HCT116 (cell line): ENCODE measurements around the gene DNAH7. TPM values are rescaled to one million over a fixed set of nuclear protein-coding genes. Genes with fewer than 3 reads are reported as not detected.

Experiments used
- ATAC-seq: fragments of 200-7000 bp; cut with Tn5 transposase; 2 replicates; pipeline ENCODE4 v1.9.1; 2020; ENCODE audit warnings: mild to moderate bottlenecking, moderate library complexity
- BruUV-seq: library from RNA; stranded (reverse); fragments of 400-500 nt; replicated peaks from 2 replicates; lab custom pipeline; 2021; lab: Mats Ljungman, UMichigan
- CTCF ChIA-PET: fragments of 300-600 bp; sonication (Branson Sonifier 250); formaldehyde crosslinking; loops from one replicate; lab custom pipeline; 2021; ENCODE audit warnings: antibody characterized with exemption; lab: Charles Lee
- POLR2A ChIA-PET: fragments of 300-600, 350-600 bp; sonication (Branson Sonifier 250); formaldehyde crosslinking; loops from one replicate; lab custom pipeline; 2021; ENCODE audit warnings: antibody characterized with exemption; lab: Charles Lee
- RAD21 ChIA-PET, 2 experiments: fragments of 300-600 bp; sonication (Branson Sonifier 250); formaldehyde crosslinking; loops; one replicate each; lab custom pipeline; 2023; ENCODE audit warnings: low total read pairs in 2 of 2; ENCODE audit not compliant: uncharacterized antibody in 2 of 2, unreplicated experiment in 2 of 2, low non-redundant PET in 1 of 2; lab: Charles Lee
- DNase-seq: peaks from one replicate; pipeline ENCODE4 v3.0.0-alpha.2; 2010; ENCODE audit warnings: low read depth, low spot score
- H2AFZ ChIP-seq: fragments of 200-600 bp; shearing (Covaris generic), sonication (generic); 2 replicates; pipeline ENCODE4 v1.6.1; 2017; ENCODE audit warnings: low read depth, mixed run types, mixed read lengths, antibody characterized with exemption, low read length; ENCODE audit not compliant: poor library complexity, severe bottlenecking
- H3K27ac ChIP-seq: 2 replicates; pipeline ENCODE4 v1.5.1; 2012; ENCODE audit warnings: low read depth, low read length
- H3K27me3 ChIP-seq: fragments of 200-600 bp; sonication (generic); 2 replicates; pipeline ENCODE4 v1.6.1; 2016; ENCODE audit warnings: mixed run types, low read length, mixed read lengths; ENCODE audit not compliant: insufficient read depth
- H3K36me3 ChIP-seq, 2 experiments: fragments of 200-500 bp in 1 of 2; fragments of 200-600 bp in 1 of 2; sonication (Bioruptor generic) in 1 of 2; sonication (generic) in 1 of 2; 2 replicates each; pipeline versions ENCODE4 v1.5.1 to v1.6.1; 2014 to 2016; ENCODE audit warnings: low read length in 2 of 2, inconsistent platforms in 1 of 2, mixed read lengths in 1 of 2, mixed run types in 1 of 2; ENCODE audit not compliant: insufficient read depth in 2 of 2, control insufficient read depth in 1 of 2
- H3K4me1 ChIP-seq, 2 experiments: fragments of 200-600 bp in 1 of 2; sonication (generic) in 1 of 2; 2 replicates each; pipeline versions ENCODE4 v1.5.1 to v1.6.1; 2012 to 2017; ENCODE audit warnings: low read length in 2 of 2, inconsistent platforms in 1 of 2, mild to moderate bottlenecking in 1 of 2, mixed read lengths in 1 of 2, mixed run types in 1 of 2, moderate library complexity in 1 of 2; ENCODE audit not compliant: insufficient read depth in 2 of 2, control insufficient read depth in 1 of 2
- H3K4me2 ChIP-seq: fragments of 200-600 bp; sonication (generic); 2 replicates; pipeline ENCODE4 v1.6.1; 2017; ENCODE audit warnings: mixed run types, low read length, mixed read lengths
- H3K4me3 ChIP-seq, 2 experiments: fragments of 200-600 bp in 1 of 2; sonication (generic) in 1 of 2; replicated peaks in 1 of 2; 2 replicates each; pipeline ENCODE4 v1.5.1; 2011 to 2016; ENCODE audit warnings: low read length in 2 of 2, control low read depth in 1 of 2, low read depth in 1 of 2, mild to moderate bottlenecking in 1 of 2, mixed read lengths in 1 of 2, mixed run types in 1 of 2
- H3K79me2 ChIP-seq: fragments of 200-600 bp; sonication (generic); 2 replicates; pipeline ENCODE4 v1.6.1; 2017; ENCODE audit warnings: mild to moderate bottlenecking, mixed run types, low read length, moderate library complexity, mixed read lengths; ENCODE audit not compliant: insufficient read depth
- H3K9ac ChIP-seq: fragments of 200-600 bp; sonication (generic); 2 replicates; pipeline ENCODE4 v1.6.1; 2016; ENCODE audit warnings: low read length, mixed read lengths
- H3K9me2 ChIP-seq: fragments of 200-600 bp; sonication (generic), shearing (Covaris generic); 2 replicates; pipeline ENCODE4 v1.6.1; 2017; ENCODE audit warnings: mixed run types, mild to moderate bottlenecking, moderate library complexity; ENCODE audit not compliant: insufficient read depth
- H3K9me3 ChIP-seq, 2 experiments: fragments of 200-500 bp in 1 of 2; fragments of 200-600 bp in 1 of 2; sonication (Bioruptor generic) in 1 of 2; sonication (generic) in 1 of 2; 2 replicates each; pipeline ENCODE4 v1.6.1; 2014 to 2017; ENCODE audit warnings: low read length in 2 of 2, mixed read lengths in 2 of 2, inconsistent platforms in 1 of 2, low read depth in 1 of 2, mild to moderate bottlenecking in 1 of 2, mixed run types in 1 of 2, moderate library complexity in 1 of 2; ENCODE audit not compliant: control insufficient read depth in 1 of 2, insufficient read depth in 1 of 2
- H4K20me1 ChIP-seq: fragments of 200-600 bp; sonication (generic), shearing (Covaris generic); 2 replicates; pipeline ENCODE4 v1.6.1; 2017; ENCODE audit warnings: mixed run types, mild to moderate bottlenecking, moderate library complexity; ENCODE audit not compliant: insufficient read depth
- CBX3 ChIP-seq: IDR thresholded peaks from 2 replicates; pipeline ENCODE4 v1.6.1; 2012; ENCODE audit warnings: low read depth
- CTCF ChIP-seq, 3 experiments: fragments of 200-600 bp in 1 of 3; sonication (generic) in 1 of 3; IDR thresholded peaks in 2 of 3; conservative IDR thresholded peaks in 1 of 3; 2 replicates each; pipeline ENCODE4 v1.5.1; 2012 to 2017; ENCODE audit warnings: low read depth in 2 of 3, low read length in 2 of 3, antibody characterized with exemption in 1 of 3, borderline replicate concordance in 1 of 3, control low read depth in 1 of 3, mild to moderate bottlenecking in 1 of 3, mixed read lengths in 1 of 3, mixed run types in 1 of 3, moderate library complexity in 1 of 3; ENCODE audit not compliant: insufficient read depth in 1 of 3
- EZH2phosphoT487 ChIP-seq: fragments of 200-600 bp; IDR thresholded peaks from 2 replicates; pipeline ENCODE4 v1.6.1; 2018; ENCODE audit warnings: antibody characterized with exemption, borderline replicate concordance
- FOSL1 ChIP-seq: IDR thresholded peaks from 2 replicates; pipeline ENCODE4 v1.6.1; 2012; ENCODE audit warnings: low read depth
- POLR2AphosphoS5 ChIP-seq: IDR thresholded peaks from 2 replicates; pipeline ENCODE4 v1.6.1; 2011; ENCODE audit warnings: mild to moderate bottlenecking, low read depth, low read length, moderate library complexity
- SIN3A ChIP-seq: IDR thresholded peaks from 2 replicates; pipeline ENCODE4 v1.6.1; 2012; ENCODE audit warnings: low read depth
- YY1 ChIP-seq: IDR thresholded peaks from 2 replicates; pipeline ENCODE4 v1.6.1; 2011; ENCODE audit warnings: low read length, low read depth, moderate library complexity, mild to moderate bottlenecking; ENCODE audit not compliant: insufficient replicate concordance; ENCODE audit errors: extremely low read depth
- ZNF274 ChIP-seq: fragments of 200-500 bp; sonication (Bioruptor generic); IDR thresholded peaks from 2 replicates; pipeline ENCODE4 v1.6.1; 2014; ENCODE audit warnings: mild to moderate bottlenecking, low read depth, low read length, inconsistent platforms
- intact Hi-C: fragments of 100-400 bp; cut with micrococcal nuclease; formaldehyde crosslinking; loops from 2 replicates; pipeline ENCODE4 v1.10.0; 2022
- total RNA-seq: library from RNA; stranded (reverse); gene quantifications from one replicate; pipeline ENCODE4 v1.2.1, GENCODE V29; 2021; ENCODE audit not compliant: unreplicated experiment

The DNAH7 gene
- total RNA-seq, 1 experiment from 2014 or later, result not detected

GRCh38 chr2:195821566-195821932 lies 247.1 kb downstream of the DNAH7 start:
- DNase-seq, result no peak
- H3K9me2 ChIP-seq, result no peaks in the 10 kb centered on the region
- H3K27me3 ChIP-seq, result no peaks in the 10 kb centered on the region
- BruUV-seq, result no TSS peak
- H3K4me2 ChIP-seq, result no peak overlapping the region
- no peaks in the 10 kb centered on the region for H4K20me1 ChIP-seq
- TF ChIP-seq FOSL1 (no peak), CTCF (IDR thresholded peaks at IDR 0.05 in 2 of 3, conservative IDR thresholded peaks at IDR 0.05 in 1 of 3; ENCODE audit: borderline replicate concordance in 1 of 3, insufficient read depth in 1 of 3, low read depth in 2 of 3, low read length in 2 of 3) (no peak), YY1 (no peak), POLR2AphosphoS5 (no peak), EZH2phosphoT487 (no peak), SIN3A (no peak), ZNF274 (no peak), CBX3 (no peak)
- H3K36me3 ChIP-seq, result no peaks in the 10 kb centered on the region
- H3K79me2 ChIP-seq, result no peaks in the 10 kb centered on the region
- CTCF ChIA-PET, result no interaction called here
- H2AFZ ChIP-seq, result no peak overlapping the region
- intact Hi-C loops, result no loop called here
- no peaks in the 10 kb centered on the region for H3K9me3 ChIP-seq
- H3K9ac ChIP-seq, result no peak overlapping the region
- RAD21 ChIA-PET, result no interaction called here
- H3K4me3 ChIP-seq, result no peak overlapping the region
- POLR2A ChIA-PET, result no interaction called here
- H3K4me1 ChIP-seq, result no peaks in the 10 kb centered on the region
- no peak for ATAC-seq
- no peak overlapping the region for H3K27ac ChIP-seq
